HepG2 (cell line): ENCODE results near the gene AKR1C3.

Experiments
- CTCF ChIP-seq: sonication (generic); formaldehyde crosslinking; IDR thresholded peaks from 2 replicates; pipeline ENCODE4 v1.5.0; 2020; ENCODE audit warnings: mild to moderate bottlenecking, missing genetic modification reagents, moderate library complexity
- EP300 ChIP-seq, 3 experiments: sonication (generic) in 1 of 3; formaldehyde crosslinking in 1 of 3; IDR thresholded peaks; 2 replicates each; pipeline versions ENCODE4 v1.5.1 to v1.6.1; 2011 to 2020; ENCODE audit warnings: low read depth in 2 of 3, low read length in 2 of 3, borderline replicate concordance in 1 of 3, improper control_type of control experiment in 1 of 3, mild to moderate bottlenecking in 1 of 3, missing genetic modification reagents in 1 of 3, moderate library complexity in 1 of 3
- ETV6 ChIP-seq: sonication (generic); formaldehyde crosslinking; conservative IDR thresholded peaks from 2 replicates; pipeline ENCODE4 v1.4.0; 2020; ENCODE audit warnings: missing genetic modification reagents
- HES4 ChIP-seq: sonication (generic); formaldehyde crosslinking; IDR thresholded peaks from 2 replicates; pipeline ENCODE4 v1.9.0; 2021; ENCODE audit warnings: mild to moderate bottlenecking, missing genetic modification reagents, borderline replicate concordance
- MAZ ChIP-seq, 2 experiments: sonication (generic) in 1 of 2; formaldehyde crosslinking in 1 of 2; IDR thresholded peaks; 2 replicates each; pipeline versions ENCODE4 v1.5.0 to v1.6.1; 2012 to 2020; ENCODE audit warnings: low read depth in 2 of 2, mild to moderate bottlenecking in 2 of 2, borderline replicate concordance in 1 of 2, improper control_type of control experiment in 1 of 2, low read length in 1 of 2, missing genetic modification reagents in 1 of 2, moderate library complexity in 1 of 2
- POLR2A ChIP-seq, 2 experiments: IDR thresholded peaks; 2 replicates each; pipeline ENCODE4 v1.6.1; 2011; ENCODE audit warnings: low read depth in 2 of 2, low read length in 2 of 2, mild to moderate bottlenecking in 1 of 2, moderate library complexity in 1 of 2; ENCODE audit not compliant: insufficient read depth in 1 of 2
- SRF ChIP-seq: IDR thresholded peaks from 2 replicates; pipeline ENCODE4 v1.6.1; 2011; ENCODE audit warnings: mild to moderate bottlenecking, low read depth, low read length, moderate library complexity
- ZFP1 ChIP-seq: IDR thresholded peaks from 2 replicates; pipeline ENCODE4 v1.6.1; 2016
- ZNF407 ChIP-seq: sonication (generic); formaldehyde crosslinking; IDR thresholded peaks from one replicate; pipeline ENCODE4 v1.5.1; 2020; ENCODE audit warnings: mild to moderate bottlenecking, missing genetic modification reagents; ENCODE audit errors: not compliant biosample characterization
- ZNF672 ChIP-seq: sonication (generic); formaldehyde crosslinking; IDR thresholded peaks from 2 replicates; pipeline ENCODE4 v1.8.1; 2022; ENCODE audit warnings: missing genetic modification reagents

- TF ChIP-seq SRF (no peak), ZNF672 (no peak), ZNF407 (CRISPR knock-in tag) (no peak), CTCF (CRISPR knock-in tag) (no peak), POLR2A (IDR thresholded peaks at IDR 0.05; ENCODE audit: insufficient read depth in 1 of 2, low read depth in 2 of 2, low read length in 2 of 2) (no peak), EP300 (IDR thresholded peaks at IDR 0.05; ENCODE audit: low read depth in 2 of 2, low read length in 2 of 2) (0 out of 4 replicates have a peak, but pooled peaks of 1 of the 2 experiments have one; percentile 27), EP300 (CRISPR knock-in tag; IDR thresholded peaks at IDR 0.05; ENCODE audit: borderline replicate concordance) (no peak), ETV6 (CRISPR knock-in tag) (no peak), HES4 (CRISPR knock-in tag) (no peak), MAZ (IDR thresholded peaks at IDR 0.05; ENCODE audit: borderline replicate concordance, low read depth, low read length) (no peak), MAZ (CRISPR knock-in tag; IDR thresholded peaks at IDR 0.05; ENCODE audit: low read depth) (no peak), ZFP1 (CRISPR knock-in tag) (no peak)
Observed at GRCh38 chr10:5143137-5143536, 48.9 kb downstream of the AKR1C3 start.
